Stimulated activated naive CD8-positive, alpha-beta T cell treated with anti-CD3 and anti-CD28 coated beads, Interleukin-15, Interleukin-2, amounts not matched to agents 100 U/mL and 50 U/mL, for 24 hours (primary cell): ENCODE data around the gene PPP6C.
"Not testable (repeated sequence)": the region's sequence is repeated elsewhere in the genome, so short reads cannot be mapped to it uniquely, and the experiment has no call there.

Experiments used
- ATAC-seq: fragments of 150-1000 bp; cut with Tn5 transposase; one replicate; pipeline ENCODE4 v1.10.0; 2021
- DNase-seq: peaks from one replicate; pipeline ENCODE4 v3.0.0; 2021

PPP6C gene

DNA sequence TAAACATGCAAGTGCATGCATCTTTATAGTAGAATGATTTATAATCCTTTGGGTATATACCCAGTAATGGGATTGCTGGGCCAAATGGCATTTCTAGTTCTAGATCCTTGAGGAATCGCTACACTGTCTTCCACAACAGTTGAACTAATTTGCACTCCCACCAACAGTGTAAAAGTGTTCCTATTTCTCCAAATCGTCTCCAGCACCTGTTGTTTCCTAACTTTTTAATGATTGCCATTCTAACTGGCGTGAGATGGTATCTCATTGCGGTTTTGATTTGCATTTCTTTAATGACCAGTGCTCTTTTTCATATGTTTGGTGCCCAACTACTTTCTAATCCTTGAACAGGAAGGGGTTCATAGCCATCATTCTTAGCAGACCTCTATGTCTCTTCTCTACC is 7.8 kb downstream of the PPP6C start:
- ATAC-seq, DNase-seq: not testable (repeated sequence)

DNA sequence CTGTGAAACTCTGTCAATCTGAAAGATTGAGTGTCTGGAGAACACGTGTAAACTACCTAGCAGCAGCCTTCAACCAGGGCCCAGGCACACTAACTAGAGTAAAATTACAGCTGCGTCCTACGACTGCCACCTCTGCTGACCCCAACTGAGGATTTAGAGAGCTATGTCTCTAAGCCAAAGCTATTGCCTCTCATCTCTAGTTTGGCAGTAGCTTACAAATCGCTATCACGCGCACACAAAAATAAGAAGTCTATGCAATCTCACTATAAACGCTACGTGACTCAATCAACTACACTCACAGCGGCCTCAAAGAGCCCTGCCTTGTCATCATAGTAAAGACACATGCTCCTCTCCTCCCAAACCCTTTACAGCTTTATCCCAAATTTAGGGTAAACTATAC is 8.7 kb downstream of the PPP6C start:
- no peak for ATAC-seq
- DNase-seq, result no peak

DNA sequence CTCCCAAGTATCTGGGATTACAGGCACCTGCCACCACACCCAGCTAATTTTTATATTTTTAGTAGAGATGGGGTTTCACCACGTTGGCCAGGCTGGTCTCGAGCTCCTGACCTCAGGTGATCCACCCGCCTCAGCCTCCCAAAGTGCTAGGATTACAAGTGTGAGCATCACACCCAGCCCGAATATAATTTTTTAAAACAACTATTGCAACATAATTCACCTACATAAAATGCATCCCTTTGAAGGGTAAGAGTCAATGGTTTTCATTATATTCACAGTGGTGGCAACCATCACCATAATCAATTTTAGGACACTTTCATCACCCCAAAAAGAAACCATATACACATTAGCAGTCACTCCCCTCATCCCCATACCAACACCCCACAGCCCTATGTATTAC is 9.8 kb downstream of the PPP6C start:
- not testable (repeated sequence) for DNase-seq, ATAC-seq

DNA sequence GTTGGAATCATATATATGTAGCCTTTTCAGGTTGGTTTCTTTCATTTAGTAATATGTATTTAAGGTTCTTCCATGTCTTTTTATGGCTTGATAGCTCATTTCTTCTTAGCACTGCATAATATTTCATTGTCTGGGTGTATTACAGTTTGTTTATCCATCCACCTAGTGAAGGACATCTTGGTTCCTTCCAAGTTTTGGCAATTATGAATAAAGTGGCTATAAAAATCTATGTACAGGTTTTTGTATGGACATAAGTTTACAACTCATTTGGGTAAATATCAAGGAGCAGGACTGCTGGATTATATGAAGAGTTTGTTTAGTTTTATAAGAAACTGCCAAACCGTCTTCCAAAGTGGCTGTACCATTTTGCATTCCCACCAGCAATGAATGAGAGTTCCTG is 11.7 kb downstream of the PPP6C start:
- no peak for DNase-seq
- no peak for ATAC-seq

DNA sequence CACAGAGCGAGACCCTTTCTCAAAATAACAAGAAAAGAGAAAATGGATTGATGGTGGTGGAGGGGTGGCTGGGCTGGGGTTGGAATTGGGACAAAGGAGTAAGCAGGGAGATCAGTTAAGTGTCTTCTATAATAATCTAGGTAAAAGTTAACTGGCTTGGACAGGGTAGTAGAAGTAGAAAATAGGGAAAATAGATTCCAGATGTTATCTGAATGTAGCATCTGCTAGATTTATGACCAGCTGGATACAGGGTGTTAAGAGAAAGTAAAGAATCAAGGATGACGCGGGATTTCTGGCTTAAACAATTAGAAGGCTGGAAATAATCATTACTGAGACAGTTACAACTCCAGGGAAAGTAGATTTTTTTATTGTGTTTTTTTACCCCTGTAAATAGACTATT is 13.0 kb downstream of the PPP6C start:
- no peak for ATAC-seq
- DNase-seq, result no peak

DNA sequence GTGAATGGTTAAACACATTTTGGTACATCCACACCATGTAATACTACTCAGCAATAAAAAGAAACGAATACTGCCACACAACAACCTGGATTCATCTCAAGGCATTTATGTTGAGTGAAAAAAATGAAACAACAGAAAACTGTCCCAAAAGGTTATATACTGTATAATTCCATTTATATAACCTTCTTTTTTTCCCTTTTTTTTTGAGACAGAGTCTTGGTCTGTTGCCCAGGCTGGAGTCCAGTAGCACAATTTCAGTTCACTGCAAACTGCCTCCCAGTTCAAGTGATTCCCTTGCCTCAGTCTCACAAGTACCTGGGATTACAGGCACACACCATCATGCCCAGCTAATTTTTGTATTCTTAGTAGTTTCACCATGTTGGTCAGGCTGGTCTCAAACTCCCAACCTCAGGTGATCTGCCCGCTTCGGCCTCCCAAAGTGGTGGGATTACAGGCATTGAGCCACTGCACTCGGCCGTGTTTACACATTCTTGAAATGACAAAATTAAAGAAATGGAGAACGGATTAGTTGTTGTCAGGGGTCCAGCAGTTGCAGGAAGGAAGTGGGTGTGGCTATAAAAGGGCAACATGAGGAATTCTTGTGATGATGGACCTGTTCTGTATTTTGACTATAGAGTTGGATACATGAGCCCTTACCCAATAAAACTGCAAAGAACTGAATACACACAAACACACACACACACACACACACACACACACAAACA is 17.4 kb downstream of the PPP6C start:
- no peak for ATAC-seq
- DNase-seq, result no peak

DNA sequence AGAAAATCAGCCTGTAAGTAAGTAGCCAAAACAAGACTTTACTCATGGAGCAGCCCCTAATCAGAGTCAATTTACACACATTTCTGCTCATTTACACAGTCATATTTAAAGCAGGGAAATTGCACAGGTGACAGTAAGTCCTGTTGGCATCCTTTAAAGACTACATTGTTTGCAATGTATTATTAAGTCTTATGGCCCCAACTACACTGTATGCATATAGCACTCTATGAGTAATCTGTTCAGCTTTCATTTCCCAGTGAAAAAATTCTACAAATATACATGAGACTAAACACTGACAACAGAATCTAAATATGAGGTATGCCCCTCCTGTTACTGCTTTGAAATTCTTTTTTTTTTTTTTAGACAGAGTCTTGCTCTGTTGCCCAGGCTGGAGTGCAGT is 19.7 kb downstream of the PPP6C start:
- DNase-seq (no peak), ATAC-seq (no peak)

DNA sequence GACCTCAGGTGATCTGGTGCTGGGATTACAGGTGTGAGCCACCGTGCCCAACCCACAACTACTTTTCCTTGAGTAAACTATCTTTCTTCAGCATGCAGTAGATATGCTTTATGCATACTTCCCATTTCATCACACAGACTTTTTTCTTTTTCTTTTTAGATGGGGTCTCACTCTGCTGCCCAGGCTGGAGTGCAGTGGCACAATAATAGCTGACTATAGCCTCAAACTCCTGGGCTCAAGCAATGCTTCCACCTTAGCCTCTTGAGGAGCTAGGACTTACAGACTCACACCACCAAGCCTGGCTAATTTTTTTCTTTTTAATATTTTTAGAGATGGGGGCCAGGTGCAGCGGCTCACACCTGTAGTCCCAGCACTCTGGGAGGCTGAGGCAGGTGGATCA is 22.8 kb downstream of the PPP6C start:
- ATAC-seq, result no peak
- no peak for DNase-seq

DNA sequence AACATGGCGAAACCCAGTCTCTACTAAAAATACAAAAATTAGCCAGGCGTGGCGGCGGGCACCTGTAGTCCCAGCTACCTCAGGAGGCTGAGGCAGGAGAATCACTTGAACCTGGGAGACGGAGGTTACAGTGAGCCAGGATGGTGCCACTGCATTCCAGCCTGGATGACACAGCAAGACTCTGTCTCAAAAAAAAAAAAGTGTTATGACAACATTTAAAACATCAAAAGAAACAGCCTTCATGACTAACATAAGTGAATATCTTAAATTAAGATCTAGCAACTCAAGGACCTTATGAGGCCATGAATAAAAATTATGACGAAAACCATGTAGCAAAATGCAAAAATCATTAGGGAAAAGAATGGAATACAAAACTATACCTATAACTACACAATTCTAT is 26.7 kb downstream of the PPP6C start:
- not testable (repeated sequence) for DNase-seq, ATAC-seq

DNA sequence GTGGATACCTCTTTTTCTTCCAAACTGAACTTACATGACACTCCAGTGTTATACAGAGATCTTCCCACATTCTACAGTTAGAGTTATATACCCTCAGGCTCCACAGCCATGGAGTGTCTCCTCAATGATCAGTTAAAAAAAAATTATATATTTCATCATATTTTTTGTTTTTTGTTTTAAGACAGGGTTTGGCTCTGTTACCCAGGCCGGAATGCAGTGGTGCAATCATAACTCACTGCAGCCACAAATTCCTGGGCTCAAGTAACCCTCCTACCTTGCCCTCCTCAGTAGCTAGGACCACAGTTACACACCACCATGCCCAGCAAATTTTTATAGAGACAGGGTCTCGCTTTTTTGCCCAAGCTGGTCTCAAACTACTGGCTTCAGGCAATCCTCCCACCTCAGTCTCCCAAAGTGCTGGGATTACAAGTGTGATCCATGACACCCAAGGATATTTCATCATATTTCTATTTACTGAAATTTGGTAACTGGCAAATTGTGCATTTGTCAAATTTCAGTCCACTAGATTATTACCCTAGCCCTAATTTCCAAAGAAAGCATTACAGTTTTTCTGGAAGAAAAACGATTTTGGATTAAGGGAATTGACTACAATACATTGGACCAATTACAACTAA is 28.2 kb downstream of the PPP6C start:
- DNase-seq, result no peak
- ATAC-seq, result no peak

DNA sequence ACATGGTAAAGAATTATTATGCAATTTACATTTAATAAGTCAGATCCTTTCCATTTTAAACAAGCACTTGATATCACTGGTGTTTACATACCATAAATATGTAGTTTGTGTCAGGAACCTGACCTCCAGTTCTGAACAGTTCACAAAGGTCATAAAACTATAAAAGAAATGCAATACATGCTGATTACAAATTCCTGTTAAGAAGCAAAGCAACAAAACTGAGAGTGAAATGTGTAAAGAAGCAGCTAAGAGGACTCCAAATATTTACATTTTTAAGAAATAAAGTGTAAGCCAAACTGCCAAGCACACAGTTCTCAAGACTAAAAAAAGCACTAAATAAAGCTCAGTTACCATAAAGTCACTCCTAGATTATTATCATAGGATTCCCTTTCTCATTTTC is 28.9 kb downstream of the PPP6C start:
- ATAC-seq (no peak), DNase-seq (no peak)

DNA sequence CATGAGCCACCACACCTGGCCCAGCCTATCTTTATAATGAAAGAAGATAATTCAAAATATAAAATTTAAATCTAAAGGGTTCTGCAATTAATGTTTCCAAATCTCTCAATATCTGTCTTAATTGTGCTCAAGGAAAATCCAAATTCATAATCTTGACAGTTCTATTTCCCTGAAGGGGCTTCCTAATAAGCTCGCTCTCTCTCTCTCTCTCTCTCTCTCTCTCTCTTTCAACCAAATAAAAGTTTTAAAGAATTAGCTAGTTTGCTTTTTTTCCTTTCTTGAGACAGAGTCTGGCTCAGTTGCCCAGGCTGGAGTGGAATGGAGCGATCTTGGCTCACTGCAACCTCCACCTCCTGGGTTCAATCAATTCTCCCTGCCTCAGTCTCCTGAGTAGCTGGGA is 33.1 kb downstream of the PPP6C start:
- DNase-seq (no peak), ATAC-seq (no peak)

DNA sequence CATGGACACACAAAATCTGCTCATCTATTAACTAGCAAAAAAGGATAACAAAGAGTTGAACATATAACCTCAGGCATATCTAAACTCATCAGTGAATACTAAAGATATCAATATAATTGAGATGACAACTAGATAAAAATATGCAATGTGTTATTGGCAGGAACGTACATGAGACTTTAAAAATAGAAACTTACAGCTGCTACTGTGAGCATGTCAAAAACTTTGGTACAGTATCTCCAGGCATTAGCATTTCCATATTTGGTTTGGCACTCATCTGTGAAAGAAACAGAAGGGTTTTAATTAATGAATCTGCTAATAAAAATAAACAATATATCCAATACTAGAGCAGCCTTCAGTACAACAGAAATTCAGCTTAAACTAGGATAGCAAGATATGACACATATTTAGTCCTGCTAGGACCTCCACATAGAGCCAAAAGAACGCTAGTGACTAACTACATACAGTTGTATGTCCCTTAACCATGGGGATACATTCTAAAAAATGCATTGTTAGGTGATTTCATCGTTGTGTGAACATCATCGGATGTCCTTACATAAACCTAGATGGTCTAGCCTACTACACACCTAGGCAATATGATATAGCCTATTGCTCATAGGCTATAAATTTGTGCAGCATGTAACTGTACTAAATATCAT is 35.8 kb downstream of the PPP6C start:
- ATAC-seq, result no peak

DNA sequence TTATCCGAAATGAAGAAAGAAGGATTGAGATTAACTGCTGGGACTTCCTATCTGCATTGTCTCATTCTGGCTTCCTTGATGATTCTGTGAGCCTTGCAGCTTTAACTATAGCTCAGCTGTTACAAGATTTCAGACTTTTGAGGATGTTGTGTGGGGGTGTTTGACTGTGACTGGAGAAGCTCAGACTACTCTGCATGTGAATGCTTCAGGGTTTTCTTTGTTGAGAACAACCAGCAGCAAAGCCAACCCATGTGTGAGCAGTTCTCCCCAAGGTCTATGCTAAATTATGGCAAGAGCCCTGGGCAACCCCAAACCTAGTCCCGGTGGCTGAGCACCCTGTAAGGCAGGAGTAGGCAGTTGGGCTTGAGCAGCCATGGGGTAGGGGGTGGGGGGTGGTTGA is 37.9 kb downstream of the PPP6C start:
- DNase-seq (no peak), ATAC-seq (no peak)

More for the DNA sequence above, 35.8 kb downstream of the PPP6C start:
- no peak for DNase-seq

DNA sequence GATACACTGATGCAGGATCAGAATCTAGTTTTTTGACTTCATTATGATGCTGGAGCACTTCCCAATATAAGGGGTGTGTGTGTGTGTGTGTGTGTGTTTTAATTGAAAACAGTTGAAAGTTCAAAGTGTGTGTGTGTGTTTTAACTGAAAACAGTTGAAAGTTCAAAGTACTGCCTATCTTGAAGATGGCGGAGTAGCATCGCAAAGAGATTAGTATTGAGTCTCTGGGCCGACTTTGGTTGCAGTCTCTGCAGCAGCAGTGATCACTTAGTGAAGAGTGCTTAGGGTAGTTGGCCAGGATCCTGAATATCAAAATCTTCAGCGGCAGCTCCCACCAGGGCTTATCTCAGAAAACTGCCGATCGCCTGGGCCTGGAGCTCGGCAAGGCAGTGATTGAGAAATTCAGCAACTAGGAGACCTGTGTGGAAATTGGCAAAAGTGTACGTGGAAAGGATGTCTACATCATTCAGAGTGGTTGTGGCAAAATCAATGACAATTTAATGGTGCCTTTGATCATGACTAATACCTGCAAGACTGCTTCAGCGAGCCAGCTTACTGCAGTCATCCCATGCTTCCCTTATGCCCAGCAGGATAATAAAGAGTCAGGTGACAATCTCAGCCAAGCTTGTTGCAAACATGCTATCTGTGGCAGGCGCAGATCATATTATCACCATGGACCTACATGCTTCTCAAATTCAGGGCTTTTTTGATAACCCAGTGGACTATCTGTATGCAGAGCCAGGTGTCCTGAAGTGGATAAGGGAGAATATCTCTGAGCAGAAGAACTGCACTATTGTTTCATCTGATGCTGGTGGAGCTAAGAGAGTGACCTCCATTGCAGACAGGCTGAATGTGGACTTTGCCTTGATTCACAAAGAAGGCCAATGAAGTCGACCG is 39.0 kb downstream of the PPP6C start:
- no peak for ATAC-seq
- no peak for DNase-seq

DNA sequence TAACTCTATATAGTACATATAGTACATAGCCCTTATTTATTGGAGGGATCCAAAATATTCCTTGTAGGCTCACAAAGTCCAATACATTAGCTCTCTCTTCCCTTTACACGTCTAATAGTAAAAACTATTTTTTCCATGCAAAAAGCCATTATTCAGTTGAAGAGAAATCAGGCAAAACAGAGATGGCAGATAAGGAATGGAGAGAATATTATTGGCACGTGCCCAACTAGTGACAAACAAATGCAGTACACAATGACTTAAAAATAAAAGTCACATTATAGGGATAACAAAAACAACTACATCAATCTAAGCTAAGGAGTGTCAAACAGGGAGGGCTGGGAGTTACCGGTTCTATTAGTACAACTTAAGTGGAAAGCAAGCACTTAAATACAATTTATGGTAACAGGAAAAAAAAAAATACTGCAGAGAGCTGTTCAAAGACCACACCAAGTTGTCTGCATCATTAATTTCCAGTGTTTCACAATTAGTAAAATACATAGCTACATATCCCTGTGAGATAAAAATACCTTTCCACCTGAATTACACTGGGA is 42.1 kb downstream of the PPP6C start:
- no peak for DNase-seq
- ATAC-seq, result no peak

DNA sequence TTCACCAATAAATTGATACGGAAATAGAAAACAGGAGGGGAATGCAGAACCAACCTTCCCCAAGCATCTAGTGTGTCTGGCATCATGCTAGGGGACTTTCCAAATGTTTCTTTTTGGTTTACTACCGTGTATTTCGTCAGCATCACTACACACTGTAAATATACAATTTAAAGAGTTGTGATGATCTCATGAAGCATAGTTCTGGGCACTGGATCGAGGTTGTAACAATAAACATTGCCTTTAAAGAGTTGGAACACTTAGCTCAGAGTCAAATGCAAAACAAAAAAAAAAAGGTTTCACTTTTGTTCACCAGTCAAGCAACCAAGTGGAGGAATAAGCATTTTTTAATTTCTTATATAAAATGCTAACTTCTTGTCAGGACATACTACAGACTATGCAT is 43.4 kb downstream of the PPP6C start:
- no peak for DNase-seq
- ATAC-seq, result no peak

DNA sequence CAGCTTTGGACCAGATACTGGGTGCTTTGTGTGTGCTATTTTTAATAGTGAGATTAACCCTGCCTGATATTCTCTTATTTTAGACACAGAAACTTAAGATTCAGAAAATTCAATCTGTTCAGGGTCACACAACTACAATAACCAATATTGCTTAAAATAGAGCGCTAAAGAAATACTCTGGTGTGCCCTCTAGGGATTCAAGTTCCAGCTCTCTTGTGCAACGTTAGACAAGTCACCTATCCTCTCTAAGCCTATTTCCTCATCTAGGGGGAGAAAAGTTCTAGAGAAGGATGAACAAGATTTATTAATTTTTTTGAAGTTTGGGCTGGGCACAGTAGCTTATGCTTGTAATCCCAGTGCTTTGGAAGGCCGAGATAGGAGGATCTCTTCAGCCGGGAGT is 44.2 kb downstream of the PPP6C start:
- DNase-seq (no peak), ATAC-seq (no peak)

DNA sequence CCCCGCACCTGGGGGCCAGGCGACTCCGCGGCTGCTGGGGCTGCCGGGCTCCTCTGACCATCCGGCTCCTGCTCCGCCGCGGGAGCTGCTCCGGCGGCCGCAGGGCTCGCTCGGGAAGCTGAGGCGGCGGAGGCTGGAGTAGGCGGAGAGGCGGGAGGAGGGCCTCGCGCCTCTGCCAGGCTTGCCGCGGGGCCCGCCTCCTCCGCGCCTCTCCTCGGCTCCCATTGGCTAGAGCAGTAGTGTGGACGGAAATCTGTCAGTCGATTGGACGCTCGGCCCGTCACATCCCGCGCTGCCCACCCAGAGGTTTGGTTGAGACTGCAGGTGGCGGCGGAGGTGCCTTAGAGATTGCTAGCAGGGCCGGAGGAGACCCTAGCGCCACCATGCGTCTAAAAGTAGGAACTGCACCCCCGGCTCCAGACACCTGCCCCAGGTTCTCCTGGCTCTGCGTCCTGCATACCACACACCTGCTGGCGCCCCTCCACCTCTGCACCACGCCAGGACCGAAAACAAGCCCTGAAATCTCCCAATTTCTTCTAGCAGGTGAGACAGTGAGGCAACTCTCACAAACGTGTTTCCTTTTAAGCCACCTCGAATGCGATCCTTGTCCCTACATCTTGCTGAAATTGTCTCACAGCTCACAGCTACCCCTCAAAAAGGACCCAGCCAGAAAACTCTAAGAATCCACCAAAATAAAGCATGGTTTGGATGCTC is 46.1 kb downstream of the PPP6C start, which contains the start of gene SCAI:
Gene SCAI, minus strand, starts transcription at position 152 of the 714 bp plus-strand sequence. Its CDS starts 91 bp downstream, at position 61.
- DNase-seq, result peak; percentile 96
- ATAC-seq, result peak; percentile 100

DNA sequence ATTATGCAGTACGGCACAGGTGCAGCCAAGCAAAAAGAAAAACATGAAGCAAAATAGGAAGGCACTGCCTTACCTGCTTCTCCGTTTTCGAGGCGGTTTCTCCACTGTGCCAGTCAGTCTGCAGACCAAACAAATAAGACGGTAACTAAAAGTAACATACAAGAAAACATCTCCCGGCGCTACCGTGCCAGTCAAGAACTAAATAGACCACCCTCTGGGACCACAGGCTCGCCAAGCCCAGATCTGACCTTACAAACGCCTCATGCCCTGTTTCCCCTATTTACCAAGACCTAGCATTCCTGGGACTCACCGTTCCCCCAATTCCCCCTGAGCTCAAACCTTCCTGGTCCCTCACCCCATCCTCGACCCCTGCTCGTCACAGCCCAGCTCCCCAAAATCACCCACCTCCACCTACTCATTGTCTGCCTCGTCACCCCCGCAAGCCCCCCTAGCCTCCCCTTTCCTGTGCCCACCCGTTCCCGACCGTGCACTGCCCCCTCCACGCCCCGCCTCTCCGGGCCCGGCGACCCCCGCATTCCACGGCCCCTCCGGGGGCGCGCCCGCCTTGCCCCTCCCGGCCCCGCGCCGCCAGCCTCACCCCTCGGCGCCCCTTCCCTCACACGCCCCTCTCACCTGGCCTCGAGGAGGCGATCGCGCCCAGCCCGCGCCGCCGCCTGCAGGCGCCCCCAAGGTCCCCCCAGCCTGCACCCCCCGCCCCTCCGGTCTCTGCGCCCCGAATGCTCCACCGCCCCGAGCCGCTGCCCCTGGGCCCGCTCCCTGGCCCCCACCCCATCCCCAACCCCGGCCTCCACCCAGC is 46.8 kb downstream of the PPP6C start:
- ATAC-seq (no peak), DNase-seq (peak; percentile 37)

DNA sequence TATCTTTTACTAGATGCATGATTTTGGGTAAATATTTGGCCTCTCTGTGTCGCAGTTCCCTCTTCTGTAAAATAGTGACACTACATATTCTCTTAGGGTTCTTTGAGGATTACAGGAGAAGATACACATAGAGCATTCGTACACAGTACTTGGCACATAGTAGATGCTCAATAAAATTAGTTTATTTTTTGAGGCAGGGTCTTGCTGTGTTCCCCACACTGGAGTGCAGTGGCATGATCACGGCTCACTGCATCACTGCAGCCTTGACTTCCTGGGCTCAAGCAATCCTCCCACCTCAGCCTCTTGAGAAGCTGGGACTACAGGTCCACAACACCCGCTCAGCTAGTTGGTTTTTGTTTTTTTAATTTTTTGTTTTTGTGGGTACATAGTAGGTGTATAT is 47.9 kb downstream of the PPP6C start:
- ATAC-seq, result no peak

More for the DNA sequence above, 47.9 kb downstream of the PPP6C start:
- DNase-seq, result no peak
